ENCODE measurements around the gene TTC29.
"Not testable (repeated sequence)": the region's sequence is repeated elsewhere in the genome, so short reads cannot be mapped to it uniquely, and the experiment has no call there.

TTC29 gene

GRCh38 chr4:146674829-146675570 lies 270.7 kb downstream of the TTC29 start:
- no peak for DNase-seq

- not testable (repeated sequence) for DNase-seq
These were observed 281.7 kb downstream of the TTC29 start for GRCh38 chr4:146663968-146664311.

GRCh38 chr4:146661367-146661766 lies 284.3 kb downstream of the TTC29 start:
- no peak for DNase-seq
